WTC11 (cell line): ENCODE measurements around the gene CST5. TPM values are rescaled to one million over a fixed set of nuclear protein-coding genes. Genes with fewer than 3 reads are reported as not detected.

ENCODE experiments used
- ATAC-seq: fragments of 200-7000 bp; cut with Tn5 transposase; 2 replicates; pipeline ENCODE4 v1.10.0; 2021; ENCODE audit warnings: mild to moderate bottlenecking, moderate library complexity
- CTCF ChIA-PET: fragments of 300-600 bp; sonication (Branson Sonifier 250); formaldehyde crosslinking; loops from one replicate; lab custom pipeline; 2021; ENCODE audit warnings: antibody characterized with exemption; lab: Charles Lee
- POLR2A ChIA-PET: fragments of 350-600 bp; sonication (Branson Sonifier 250); formaldehyde crosslinking; loops from one replicate; lab custom pipeline; 2021; ENCODE audit warnings: antibody characterized with exemption; lab: Charles Lee
- DNase-seq: peaks from one replicate; pipeline ENCODE4 v3.0.0; 2021; ENCODE audit warnings: low spot score
- H3K27ac Mint-ChIP-seq: 2 replicates; pipeline ENCODE4 v1.8.0; 2021; ENCODE audit warnings: mixed read lengths
- H3K27me3 Mint-ChIP-seq: 2 replicates; pipeline ENCODE4 v1.8.0; 2021; ENCODE audit warnings: low read depth, mild to moderate bottlenecking, moderate library complexity, mixed read lengths
- H3K36me3 Mint-ChIP-seq: 2 replicates; pipeline ENCODE4 v1.8.0; 2021; ENCODE audit warnings: mixed read lengths
- H3K4me1 Mint-ChIP-seq: 2 replicates; pipeline ENCODE4 v1.8.0; 2022; ENCODE audit warnings: mixed read lengths
- H3K4me3 Mint-ChIP-seq: 2 replicates; pipeline ENCODE4 v1.8.0; 2021; ENCODE audit warnings: mild to moderate bottlenecking, moderate library complexity, mixed read lengths
- H3K9me3 Mint-ChIP-seq: 2 replicates; pipeline ENCODE4 v1.8.0; 2021; ENCODE audit warnings: mixed read lengths
- ATF3 ChIP-seq: sonication (generic); formaldehyde crosslinking; conservative IDR thresholded peaks from 2 replicates; pipeline ENCODE4 v1.8.1; 2022; ENCODE audit warnings: mild to moderate bottlenecking, missing genetic modification reagents
- ATF6 ChIP-seq: sonication (generic); formaldehyde crosslinking; IDR thresholded peaks from 2 replicates; pipeline ENCODE4 v1.8.1; 2023; ENCODE audit warnings: mild to moderate bottlenecking, missing genetic modification reagents
- CTCF ChIP-seq: fragments of 200-600 bp; IDR thresholded peaks from 2 replicates; pipeline ENCODE4 v1.8.0; 2022; ENCODE audit warnings: antibody characterized with exemption
- E2F5 ChIP-seq: sonication (generic); formaldehyde crosslinking; IDR thresholded peaks from 2 replicates; pipeline ENCODE4 v1.8.1; 2022; ENCODE audit warnings: mild to moderate bottlenecking, moderate library complexity, missing genetic modification reagents
- EMX1 ChIP-seq: fragments of 250-450 bp; sonication (Bioruptor Pico); IDR thresholded peaks from 2 replicates; pipeline ENCODE4 v1.8.0; 2021; ENCODE audit warnings: mild to moderate bottlenecking
- ERG ChIP-seq: fragments of 250-450 bp; sonication (Bioruptor Pico); IDR thresholded peaks from 2 replicates; pipeline ENCODE4 v1.8.0; 2021; ENCODE audit warnings: mild to moderate bottlenecking
- FOXJ3 ChIP-seq: sonication (generic); formaldehyde crosslinking; IDR thresholded peaks from 2 replicates; pipeline ENCODE4 v1.9.0; 2021; ENCODE audit warnings: missing genetic modification reagents, mild to moderate bottlenecking, borderline replicate concordance
- FOXP1 ChIP-seq: sonication (generic); formaldehyde crosslinking; IDR thresholded peaks from 2 replicates; pipeline ENCODE4 v1.8.0; 2022; ENCODE audit warnings: missing genetic modification reagents, mild to moderate bottlenecking, moderate library complexity, borderline replicate concordance
- GABPB1 ChIP-seq: sonication (generic); formaldehyde crosslinking; IDR thresholded peaks from 2 replicates; pipeline ENCODE4 v1.8.1; 2023; ENCODE audit warnings: mild to moderate bottlenecking, missing genetic modification reagents
- NFATC4 ChIP-seq: fragments of 250-450 bp; sonication (Bioruptor Pico); IDR thresholded peaks from 2 replicates; pipeline ENCODE4 v1.9.0; 2021; ENCODE audit warnings: mild to moderate bottlenecking
- NR3C1 ChIP-seq: sonication (generic); formaldehyde crosslinking; conservative IDR thresholded peaks from 2 replicates; pipeline ENCODE4 v1.8.1; 2023; ENCODE audit warnings: low read depth, mild to moderate bottlenecking, missing genetic modification reagents
- RORB ChIP-seq: fragments of 250-450 bp; sonication (Bioruptor Pico); IDR thresholded peaks from 2 replicates; pipeline ENCODE4 v1.9.0; 2021; ENCODE audit warnings: mild to moderate bottlenecking
- ZBTB43 ChIP-seq: sonication (generic); formaldehyde crosslinking; IDR thresholded peaks from 2 replicates; pipeline ENCODE4 v1.8.1; 2023; ENCODE audit warnings: mild to moderate bottlenecking, missing genetic modification reagents
- ZNF121 ChIP-seq: sonication (generic); formaldehyde crosslinking; IDR thresholded peaks from 2 replicates; pipeline ENCODE4 v1.8.0; 2023; ENCODE audit warnings: missing genetic modification reagents
- ZNF281 ChIP-seq: sonication (generic); formaldehyde crosslinking; IDR thresholded peaks from 2 replicates; pipeline ENCODE4 v1.8.0; 2023; ENCODE audit warnings: mild to moderate bottlenecking, missing genetic modification reagents
- ZNF416 ChIP-seq: fragments of 250-450 bp; sonication (Bioruptor Pico); IDR thresholded peaks from 2 replicates; pipeline ENCODE4 v1.9.0; 2021; ENCODE audit warnings: mild to moderate bottlenecking, inconsistent platforms
- ZNF423 ChIP-seq: fragments of 250-450 bp; sonication (Bioruptor Pico); IDR thresholded peaks from 2 replicates; pipeline ENCODE4 v2.1.2; 2022; ENCODE audit warnings: mild to moderate bottlenecking, moderate library complexity
- ZNF425 ChIP-seq: fragments of 250-450 bp; sonication (Bioruptor Pico); conservative IDR thresholded peaks from 2 replicates; pipeline ENCODE4 v1.9.0; 2021; ENCODE audit warnings: mild to moderate bottlenecking
- ZNF671 ChIP-seq: fragments of 250-450 bp; sonication (Bioruptor Pico); IDR thresholded peaks from 2 replicates; pipeline ENCODE4 v1.8.0; 2021; ENCODE audit warnings: mild to moderate bottlenecking
- total RNA-seq: library from RNA; stranded (reverse); gene quantifications from 3 replicates; pipeline ENCODE4 v1.2.3, GENCODE V29; 2021

Gene CST5
- total RNA-seq, 1 experiment from 2014 or later = not detected

GRCh38 chr20:23856226-23856625, 23.3 kb downstream of the CST5 start:
- peaks cover 4% of the 10 kb centered on the region; the same call in 1 of the 2 replicates for H3K27me3 Mint-ChIP-seq
- ATAC-seq = no peak
- H3K9me3 Mint-ChIP-seq = no peaks in the 10 kb centered on the region
- ChIA-PET CTCF (no interaction called here), POLR2A (no interaction called here)
- H3K4me3 Mint-ChIP-seq = no peak overlapping the region
- H3K36me3 Mint-ChIP-seq = no peaks in the 10 kb centered on the region
- no peak overlapping the region for H3K27ac Mint-ChIP-seq
- no peak for TF ChIP-seq FOXP1 (CRISPR knock-in tag)
- DNase-seq = no peak
- H3K4me1 Mint-ChIP-seq = peaks cover 37% of the 10 kb centered on the region

GRCh38 chr20:23841693-23842092, 37.9 kb downstream of the CST5 start:
- no peak for TF ChIP-seq ZNF671 (CRISPR knock-in tag)
- TF ChIP-seq RORB (CRISPR knock-in tag) = no peak
- TF ChIP-seq NR3C1 = no peak

GRCh38 chr20:23835716-23836115, 43.8 kb downstream of the CST5 start:
- DNase-seq = no peak
- H3K27ac Mint-ChIP-seq = no peak overlapping the region
- peaks cover 27% of the 10 kb centered on the region for H3K9me3 Mint-ChIP-seq
- peaks cover 27% of the 10 kb centered on the region for H3K27me3 Mint-ChIP-seq
- TF ChIP-seq CTCF (no peak), ZNF281 (no peak), ZNF671 (CRISPR knock-in tag) (no peak), FOXJ3 (CRISPR knock-in tag) (no peak), GABPB1 (no peak), EMX1 (CRISPR knock-in tag) (no peak), ATF3 (CRISPR knock-in tag) (no peak), ZNF416 (CRISPR knock-in tag) (no peak), ERG (CRISPR knock-in tag) (no peak), NFATC4 (CRISPR knock-in tag) (no peak), ZNF425 (CRISPR knock-in tag) (no peak), ATF6 (CRISPR knock-in tag) (no peak), ZNF121 (CRISPR knock-in tag) (no peak), ZBTB43 (no peak), E2F5 (no peak), ZNF423 (CRISPR knock-in tag) (no peak)
- TF ChIP-seq, all 79 proteins: peak for 0
- H3K4me3 Mint-ChIP-seq = no peak overlapping the region
- ChIA-PET CTCF (interaction anchor here (1.4 kb wide), 1 partner anchor 13 kb away, joined by 5 read pairs; no protein-coding TSS in a partner anchor), POLR2A (no interaction called here)
- no peak for ATAC-seq
- 0 out of 2 replicates have a peak, but pooled peaks cover 4% of the 10 kb centered on the region for H3K4me1 Mint-ChIP-seq
- peaks cover 6% of the 10 kb centered on the region for H3K36me3 Mint-ChIP-seq

More at GRCh38 chr20:23841693-23842092, 37.9 kb downstream of the CST5 start:
- H3K36me3 Mint-ChIP-seq = no peaks in the 10 kb centered on the region
- ChIA-PET CTCF (no interaction called here), POLR2A (no interaction called here)
- H3K4me1 Mint-ChIP-seq = no peaks in the 10 kb centered on the region
- ATAC-seq (no peak), DNase-seq (no peak)
- H3K4me3 Mint-ChIP-seq = no peak overlapping the region
- H3K27me3 Mint-ChIP-seq = peaks cover 21% of the 10 kb centered on the region
- H3K9me3 Mint-ChIP-seq = peaks cover 12% of the 10 kb centered on the region
- no peak overlapping the region for H3K27ac Mint-ChIP-seq
